ENCODE data around the gene DEPDC5. TPM values are rescaled to one million over a fixed set of nuclear protein-coding genes. Genes with fewer than 3 reads are reported as not detected.

DEPDC5 gene
- total RNA-seq, 2 donors from 2014 or later = 31.9 to 43.2 TPM

DNA sequence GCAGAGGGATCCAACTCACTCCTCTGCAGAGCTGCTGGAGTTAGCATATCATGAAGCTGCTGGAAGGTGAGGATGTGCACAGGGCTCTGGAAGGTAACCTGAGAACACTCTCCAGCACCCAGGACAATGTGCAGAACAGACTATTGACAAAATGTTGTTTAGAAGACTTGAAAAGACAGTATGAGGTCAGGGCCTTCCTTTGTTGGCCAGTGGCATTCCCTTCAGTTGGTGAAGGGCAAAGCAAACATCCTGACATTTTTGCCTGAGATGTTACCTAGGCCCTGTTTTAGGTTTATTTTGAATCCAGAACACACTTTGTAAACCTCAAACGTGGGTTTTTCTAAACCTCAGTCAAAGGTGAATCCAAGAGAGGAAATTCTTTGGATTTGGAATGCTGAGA is 67.8 kb downstream of the DEPDC5 start:
- Mint-ChIP-seq H3K4me1 (peaks cover 5% of the 10 kb centered on the region), H3K36me3 (ENCODE audit: low read depth) (peaks cover 71% of the 10 kb centered on the region), H3K27me3 (ENCODE audit: insufficient read depth) (no peaks in the 10 kb centered on the region), H3K9me3 (no peaks in the 10 kb centered on the region), H3K27ac (no peak overlapping the region), H3K4me3 (no peak overlapping the region)
- H3K4me1 ChIP-seq (ENCODE audit: control insufficient read depth, insufficient read depth, low read length) = no peaks in the 10 kb centered on the region
- H3K27me3 ChIP-seq (ENCODE audit: control insufficient read depth, insufficient read depth, low read length, poor library complexity, severe bottlenecking) = no peaks in the 10 kb centered on the region
- no peaks in the 10 kb centered on the region for H3K9me3 ChIP-seq (ENCODE audit: control insufficient read depth, low read length)
- H3K9ac ChIP-seq (ENCODE audit: extremely low read depth, low read length, poor library complexity, severe bottlenecking) = no peak overlapping the region
- no peak overlapping the region for H3K4me3 ChIP-seq (ENCODE audit: low read length)
- TF ChIP-seq CTCF (conservative IDR thresholded peaks at IDR 0.05) = no peak
- no peak for DNase-seq
- peaks cover 74% of the 10 kb centered on the region for H3K36me3 ChIP-seq (ENCODE audit: control insufficient read depth, insufficient read depth, low read length)
- WGBS, 2 experiments (ENCODE audit: insufficient coverage in 1 of 2, insufficient read length in 1 of 2) = 88% methylated on average over 1 of the region's 1 CpG
- H3K27ac ChIP-seq (ENCODE audit: low read depth, low read length) = no peak overlapping the region

DNA sequence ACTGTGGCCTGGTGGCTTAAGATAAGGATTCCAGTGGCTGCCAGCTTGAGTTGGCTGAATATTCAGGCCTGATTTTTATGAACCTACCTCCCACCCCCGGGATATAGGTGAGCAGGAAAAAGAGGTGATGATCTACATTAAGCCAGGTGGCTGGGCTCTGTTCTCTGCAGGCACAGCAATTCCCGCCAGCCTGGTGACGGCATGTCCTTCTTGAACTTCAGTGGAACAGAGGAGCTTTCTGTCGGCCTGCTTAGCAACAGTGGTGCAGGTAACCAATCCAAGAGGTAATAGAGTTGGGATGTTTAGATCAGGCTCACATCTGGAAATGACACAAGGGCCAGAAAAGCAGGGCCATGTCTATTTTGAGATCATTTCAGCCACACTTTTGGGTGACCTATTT is 68.7 kb downstream of the DEPDC5 start:
- H3K27ac Mint-ChIP-seq = no peak overlapping the region
- no peak for TF ChIP-seq CTCF (conservative IDR thresholded peaks at IDR 0.05)
- H3K9ac ChIP-seq (ENCODE audit: extremely low read depth, low read length, poor library complexity, severe bottlenecking) = no peak overlapping the region
- H3K27me3 Mint-ChIP-seq (ENCODE audit: insufficient read depth) = no peaks in the 10 kb centered on the region
- 93 to 95% methylated on average over 3 to 4 of the region's 4 CpGs for WGBS, 2 experiments (ENCODE audit: insufficient coverage in 1 of 2, insufficient read length in 1 of 2)
- H3K4me1 Mint-ChIP-seq = peaks cover 5% of the 10 kb centered on the region
- no peak overlapping the region for H3K27ac ChIP-seq (ENCODE audit: low read depth, low read length)
- no peaks in the 10 kb centered on the region for H3K9me3 ChIP-seq (ENCODE audit: control insufficient read depth, low read length)
- H3K27me3 ChIP-seq (ENCODE audit: control insufficient read depth, insufficient read depth, low read length, poor library complexity, severe bottlenecking) = no peaks in the 10 kb centered on the region
- H3K36me3 Mint-ChIP-seq (ENCODE audit: low read depth) = peaks cover 63% of the 10 kb centered on the region
- no peaks in the 10 kb centered on the region for H3K9me3 Mint-ChIP-seq
- DNase-seq = no peak
- H3K4me3 Mint-ChIP-seq = no peak overlapping the region
- H3K4me3 ChIP-seq (ENCODE audit: low read length) = no peak overlapping the region
- no peaks in the 10 kb centered on the region for H3K4me1 ChIP-seq (ENCODE audit: control insufficient read depth, insufficient read depth, low read length)
- H3K36me3 ChIP-seq (ENCODE audit: control insufficient read depth, insufficient read depth, low read length) = peaks cover 66% of the 10 kb centered on the region

GRCh38 chr22:31825513-31825912 is 71.7 kb downstream of the DEPDC5 start:
- 94 to 96% methylated on average over 2 of the region's 2 CpGs for WGBS, 2 experiments (ENCODE audit: insufficient coverage in 1 of 2, insufficient read length in 1 of 2)

More at GRCh38 chr22:31825513-31825912, 71.7 kb downstream of the DEPDC5 start:
- no peak overlapping the region for H3K4me3 Mint-ChIP-seq
- no peak overlapping the region for H3K27ac ChIP-seq (ENCODE audit: low read depth, low read length)
- H3K27ac Mint-ChIP-seq = no peak overlapping the region
- no peak overlapping the region for H3K4me3 ChIP-seq (ENCODE audit: low read length)
- H3K9me3 Mint-ChIP-seq = no peaks in the 10 kb centered on the region
- H3K4me1 Mint-ChIP-seq = peaks cover 5% of the 10 kb centered on the region
- no peak overlapping the region for H3K9ac ChIP-seq (ENCODE audit: extremely low read depth, low read length, poor library complexity, severe bottlenecking)
- H3K36me3 ChIP-seq (ENCODE audit: control insufficient read depth, insufficient read depth, low read length) = peaks cover 55% of the 10 kb centered on the region
- DNase-seq = no peak
- no peaks in the 10 kb centered on the region for H3K4me1 ChIP-seq (ENCODE audit: control insufficient read depth, insufficient read depth, low read length)
- TF ChIP-seq CTCF (conservative IDR thresholded peaks at IDR 0.05) = no peak
- H3K36me3 Mint-ChIP-seq (ENCODE audit: low read depth) = peaks cover 52% of the 10 kb centered on the region
- H3K27me3 ChIP-seq (ENCODE audit: control insufficient read depth, insufficient read depth, low read length, poor library complexity, severe bottlenecking) = no peaks in the 10 kb centered on the region
- no peaks in the 10 kb centered on the region for H3K27me3 Mint-ChIP-seq (ENCODE audit: insufficient read depth)
- H3K9me3 ChIP-seq (ENCODE audit: control insufficient read depth, low read length) = no peaks in the 10 kb centered on the region
